ENCODE results near the gene CCDC194.
A peak's percentile ranks its signal among the peaks of the same experiment; 100 is the strongest.

- peak; percentile 61 to 88 (median 72) for TF ChIP-seq CTCF (IDR thresholded peaks at IDR 0.05)
- TF ChIP-seq POLR2A (IDR thresholded peaks at IDR 0.05), result no peak
Measured at GRCh38 chr19:17385878-17386611, 8.0 kb downstream of the CCDC194 start.
